Activated B cell treated with CpG ODN at 0.5 μM for 24 hours (primary cell): Measurements from ENCODE around the gene P2RY6. TPM values are rescaled to one million over a fixed set of nuclear protein-coding genes. Genes with fewer than 3 reads are reported as not detected.
A peak's percentile ranks its signal among the peaks of the same experiment; 100 is the strongest.
"Not testable (repeated sequence)": the region's sequence is repeated elsewhere in the genome, so short reads cannot be mapped to it uniquely, and the experiment has no call there.

Source experiments
- ATAC-seq: fragments of 200-7000 bp; cut with Tn5 transposase; one replicate; pipeline ENCODE4 v1.10.0; 2021; ENCODE audit warnings: low read depth, mild to moderate bottlenecking, moderate library complexity
- CTCF ChIA-PET: fragments of 350-600 bp; sonication (Branson Sonifier 250); formaldehyde crosslinking; loops from one replicate; lab custom pipeline; 2021; ENCODE audit warnings: antibody characterized with exemption; lab: Charles Lee
- POLR2A ChIA-PET: fragments of 350-600 bp; sonication (Branson Sonifier 250); formaldehyde crosslinking; loops from one replicate; lab custom pipeline; 2021; ENCODE audit warnings: antibody characterized with exemption; lab: Charles Lee
- DNase-seq: peaks from one replicate; pipeline ENCODE4 v3.0.0; 2022
- H3K27ac Mint-ChIP-seq: one replicate; pipeline ENCODE4 v1.8.0; 2020; ENCODE audit warnings: mixed read lengths
- H3K27me3 Mint-ChIP-seq: one replicate; pipeline ENCODE4 v1.8.0; 2021; ENCODE audit warnings: mixed read lengths
- H3K36me3 Mint-ChIP-seq: one replicate; pipeline ENCODE4 v1.8.0; 2021; ENCODE audit warnings: low read depth, mixed read lengths
- H3K4me1 Mint-ChIP-seq: one replicate; pipeline ENCODE4 v1.8.0; 2021; ENCODE audit warnings: mixed read lengths
- H3K4me3 Mint-ChIP-seq: one replicate; pipeline ENCODE4 v1.8.0; 2020; ENCODE audit warnings: mild to moderate bottlenecking, mixed read lengths
- H3K9me3 Mint-ChIP-seq: one replicate; pipeline ENCODE4 v1.8.0; 2020; ENCODE audit warnings: mixed read lengths
- CTCF ChIP-seq: fragments of 200-600 bp; IDR thresholded peaks from one replicate; pipeline ENCODE4 v1.8.0; 2022; ENCODE audit warnings: antibody characterized with exemption, mild to moderate bottlenecking
- intact Hi-C: fragments of 100-400 bp; cut with micrococcal nuclease; formaldehyde crosslinking; loops from one replicate; pipeline ENCODE4 v1.15.1; 2024
- total RNA-seq: library from RNA; stranded (reverse); gene quantifications from 2 replicates; pipeline ENCODE4 v1.2.3, GENCODE V29; 2022

The P2RY6 gene
- total RNA-seq, 1 donor from 2014 or later, result 0.22 TPM

GRCh38 chr11:73270016-73270854, 1.9 kb upstream of the P2RY6 start:
- H3K4me1 Mint-ChIP-seq, result peaks cover 20% of the 10 kb centered on the region
- no peak for TF ChIP-seq CTCF
- H3K36me3 Mint-ChIP-seq, result no peaks in the 10 kb centered on the region
- peaks cover 11% of the 10 kb centered on the region for H3K27me3 Mint-ChIP-seq
- intact Hi-C loops, result loop anchor here (2.0 kb wide), 1 partner anchor 19 kb away; no protein-coding TSS in a partner anchor
- DNase-seq (no peak), ATAC-seq (peak; percentile 56)
- POLR2A ChIA-PET, result no interaction called here
- H3K4me3 Mint-ChIP-seq, result no peak overlapping the region
- H3K9me3 Mint-ChIP-seq, result no peaks in the 10 kb centered on the region
- CTCF ChIA-PET, result interaction anchor here (0.7 kb wide), 1 partner anchor 65 kb away, joined by 3 read pairs; no protein-coding TSS in a partner anchor
- no peak overlapping the region for H3K27ac Mint-ChIP-seq

GRCh38 chr11:73270855-73271477, 1.2 kb upstream of the P2RY6 start:
- Mint-ChIP-seq H3K4me1 (peaks cover 20% of the 10 kb centered on the region), H3K27ac (peak overlapping the region; percentile 50), H3K4me3 (no peak overlapping the region), H3K27me3 (peaks cover 7% of the 10 kb centered on the region), H3K9me3 (no peaks in the 10 kb centered on the region), H3K36me3 (no peaks in the 10 kb centered on the region)
- CTCF ChIA-PET, result no interaction called here
- POLR2A ChIA-PET, result no interaction called here
- ATAC-seq, result no peak
- no peak for DNase-seq
- intact Hi-C loops, result loop anchor here (2.0 kb wide), 1 partner anchor 18 kb away; no protein-coding TSS in a partner anchor
- no peak for TF ChIP-seq CTCF

GRCh38 chr11:73271478-73271865, 666 bp upstream of the P2RY6 start:
- intact Hi-C loops, result loop anchor here (2.0 kb wide), 1 partner anchor 17 kb away; no protein-coding TSS in a partner anchor
- H3K36me3 Mint-ChIP-seq, CTCF ChIA-PET, H3K4me3 Mint-ChIP-seq, H3K27me3 Mint-ChIP-seq, H3K9me3 Mint-ChIP-seq, DNase-seq, ATAC-seq: not testable (repeated sequence)
- Mint-ChIP-seq H3K27ac (peak overlapping the region; percentile 50), H3K4me1 (peaks cover 20% of the 10 kb centered on the region)
- POLR2A ChIA-PET, result interaction anchor here (1.1 kb wide), 1 partner anchor 129 kb away, joined by 3 read pairs; no protein-coding TSS in a partner anchor

DNA sequence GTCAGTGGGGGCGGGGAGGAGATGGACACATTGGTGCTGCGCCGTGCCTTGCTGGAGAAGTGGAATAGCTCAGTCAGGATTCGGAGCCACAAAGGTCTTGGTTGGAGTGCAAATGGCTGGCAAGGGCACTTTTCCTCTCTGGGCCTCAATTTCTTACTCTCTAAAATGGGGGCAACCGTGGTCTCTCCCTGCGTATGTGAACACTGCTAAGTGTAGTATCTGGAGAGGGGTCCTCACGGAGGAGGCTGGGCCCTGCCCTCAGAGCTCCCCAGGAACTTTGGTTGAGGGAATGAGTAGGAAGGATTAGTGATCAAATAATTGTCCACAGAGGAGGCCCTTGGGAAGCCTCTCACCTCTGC, 521 bp downstream of the P2RY6 start:
- POLR2A ChIA-PET, result interaction anchor here (0.6 to 1.1 kb wide), 2 partner anchors 8 to 130 kb away, joined by 3 to 4 read pairs; no protein-coding TSS in a partner anchor
- H3K9me3 Mint-ChIP-seq, result no peaks in the 10 kb centered on the region
- DNase-seq (no peak), ATAC-seq (no peak)
- no peak for TF ChIP-seq CTCF
- H3K36me3 Mint-ChIP-seq, result no peaks in the 10 kb centered on the region
- peaks cover 20% of the 10 kb centered on the region for H3K4me1 Mint-ChIP-seq
- no peak overlapping the region for H3K27ac Mint-ChIP-seq
- intact Hi-C loops, result no loop called here
- CTCF ChIA-PET, result no interaction called here
- H3K27me3 Mint-ChIP-seq, result peaks cover 3% of the 10 kb centered on the region
- no peak overlapping the region for H3K4me3 Mint-ChIP-seq

DNA sequence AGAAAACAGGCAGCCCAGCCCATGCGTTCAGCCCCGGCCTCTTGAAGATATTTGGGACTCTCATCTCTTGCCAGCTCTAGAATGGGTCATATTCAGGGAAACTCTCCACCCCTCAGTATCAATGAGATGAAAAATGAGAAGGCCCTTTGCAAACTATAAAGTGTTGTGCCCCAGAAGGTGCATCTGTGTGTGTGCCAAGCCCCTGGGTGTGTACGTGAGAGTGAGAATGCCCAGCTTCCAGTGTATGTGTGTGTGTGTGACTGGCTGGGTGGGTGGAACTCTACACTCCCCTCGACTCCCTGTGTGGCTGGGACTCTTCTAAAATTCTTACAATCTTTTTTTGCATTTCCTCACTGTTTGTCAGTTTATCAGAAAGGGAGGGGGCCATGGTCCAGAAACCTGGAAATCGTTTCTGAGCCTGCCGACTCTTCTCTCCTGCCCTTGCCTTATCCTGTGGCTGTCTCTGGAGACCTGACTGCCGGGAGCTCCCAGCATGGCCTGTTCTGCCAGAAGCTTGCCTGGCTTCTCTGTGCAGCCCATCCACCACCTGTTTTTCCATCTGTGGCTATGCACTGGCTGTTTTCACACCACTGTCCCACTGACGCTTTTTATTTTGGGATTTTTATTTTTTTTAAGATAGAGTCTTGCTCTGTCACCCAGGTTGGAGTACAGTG, 1.2 kb downstream of the P2RY6 start:
- no peaks in the 10 kb centered on the region for H3K36me3 Mint-ChIP-seq
- CTCF ChIA-PET, result no interaction called here
- TF ChIP-seq CTCF, result no peak
- intact Hi-C loops, result no loop called here
- no peaks in the 10 kb centered on the region for H3K27me3 Mint-ChIP-seq
- peaks cover 20% of the 10 kb centered on the region for H3K4me1 Mint-ChIP-seq
- DNase-seq, result no peak
- POLR2A ChIA-PET, result no interaction called here
- no peaks in the 10 kb centered on the region for H3K9me3 Mint-ChIP-seq
- no peak for ATAC-seq
- H3K27ac Mint-ChIP-seq, result no peak overlapping the region
- H3K4me3 Mint-ChIP-seq, result no peak overlapping the region

DNA sequence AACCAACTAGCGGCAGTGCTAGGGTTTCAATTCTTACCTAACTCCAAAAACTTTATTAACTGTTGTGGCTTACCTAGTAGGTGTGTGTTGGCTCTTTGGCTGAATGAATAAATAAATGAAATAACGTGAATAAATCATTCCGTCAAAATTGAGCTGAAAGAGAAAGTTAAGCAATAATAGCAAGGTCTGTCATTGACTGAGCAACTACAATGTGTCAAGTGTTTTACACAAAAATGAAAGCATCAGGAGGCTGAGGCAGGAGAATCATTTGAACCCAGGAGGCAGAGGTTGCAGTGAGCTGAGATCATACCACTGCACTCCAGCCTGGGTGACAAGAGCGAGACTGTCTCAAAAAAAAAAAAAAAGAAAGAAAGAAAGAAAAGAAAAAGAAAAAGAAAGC, 2.1 kb downstream of the P2RY6 start:
- ATAC-seq, CTCF ChIA-PET, H3K27me3 Mint-ChIP-seq, H3K9me3 Mint-ChIP-seq, H3K4me3 Mint-ChIP-seq, intact Hi-C loops, H3K27ac Mint-ChIP-seq, DNase-seq, H3K36me3 Mint-ChIP-seq, POLR2A ChIA-PET: not testable (repeated sequence)
- peaks cover 20% of the 10 kb centered on the region for H3K4me1 Mint-ChIP-seq
